CD4-positive, alpha-beta T cell treated with Interleukin-21 for 1 hour (primary cell): Measurements from ENCODE around the gene MINAR1.

ENCODE experiments used
- DNase-seq: peaks from one replicate; pipeline ENCODE4 v3.0.0-alpha.2; 2020

The MINAR1 gene

DNA sequence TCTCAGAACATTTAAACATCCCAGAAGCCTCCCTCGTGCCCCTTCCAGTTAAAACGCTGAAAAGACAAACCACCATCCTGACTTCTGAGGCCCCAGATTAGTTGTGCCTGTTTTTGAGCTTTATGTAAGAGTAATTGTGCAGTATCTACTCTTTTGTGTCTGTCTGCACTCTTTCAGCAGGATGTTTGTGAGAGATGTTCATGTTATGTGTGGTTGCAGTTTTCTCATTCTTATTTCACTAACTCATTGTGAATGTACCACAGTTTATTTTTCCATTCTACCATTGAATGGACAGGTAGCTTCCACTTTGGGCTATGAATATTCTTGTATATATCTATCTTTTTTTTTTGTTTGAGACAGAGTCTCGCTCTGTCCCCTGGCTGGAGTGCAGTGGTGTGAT, 40.3 kb downstream of the MINAR1 start:
- no peak for DNase-seq

GRCh38 chr15:79474252-79474651, 42.1 kb downstream of the MINAR1 start:
- no peak for DNase-seq

- DNase-seq, result no peak
Observed at GRCh38 chr15:79475306-79475705, 43.2 kb downstream of the MINAR1 start.

GRCh38 chr15:79478108-79478507, 46.0 kb downstream of the MINAR1 start:
- DNase-seq, result no peak

- no peak for DNase-seq
Observed at GRCh38 chr15:79479616-79480015, 47.5 kb downstream of the MINAR1 start.

- no peak for DNase-seq
Observed at GRCh38 chr15:79481793-79482192, 49.7 kb downstream of the MINAR1 start.
